GM23248 (cell line): ENCODE data around the gene NHSL2. TPM values are rescaled to one million over a fixed set of nuclear protein-coding genes. Genes with fewer than 3 reads are reported as not detected.

Experiments
- DNase-seq: peaks from one replicate; pipeline ENCODE4 v3.0.0-alpha.2; 2015
- H2AFZ ChIP-seq: fragments of 200-600 bp; sonication (generic); 2 replicates; pipeline ENCODE4 v1.6.1; 2016; ENCODE audit warnings: antibody characterized with exemption
- H3F3A ChIP-seq: fragments of 200-600 bp; sonication (generic); 2 replicates; pipeline ENCODE4 v1.6.1; 2016; ENCODE audit warnings: mild to moderate bottlenecking, antibody characterized with exemption, mixed run types; ENCODE audit not compliant: insufficient read depth
- H3K27ac ChIP-seq: fragments of 200-600 bp; sonication (generic); 2 replicates; pipeline ENCODE4 v1.5.1; 2016; ENCODE audit warnings: mild to moderate bottlenecking
- H3K27me3 ChIP-seq: fragments of 200-600 bp; sonication (generic); replicated peaks from 2 replicates; pipeline ENCODE4 v1.6.1; 2016; ENCODE audit warnings: mild to moderate bottlenecking; ENCODE audit not compliant: insufficient read depth
- H3K36me3 ChIP-seq: fragments of 200-600 bp; sonication (generic); 2 replicates; pipeline ENCODE4 v1.6.1; 2016; ENCODE audit warnings: low read depth, mild to moderate bottlenecking
- H3K4me1 ChIP-seq: fragments of 200-600 bp; sonication (generic); 2 replicates; pipeline ENCODE4 v1.6.1; 2016; ENCODE audit warnings: mild to moderate bottlenecking; ENCODE audit not compliant: insufficient read depth
- H3K4me2 ChIP-seq: fragments of 200-600 bp; sonication (generic); one replicate; pipeline ENCODE4 v1.6.1; 2016; ENCODE audit warnings: mild to moderate bottlenecking; ENCODE audit not compliant: unreplicated experiment
- H3K4me3 ChIP-seq: fragments of 200-600 bp; sonication (generic); 2 replicates; pipeline ENCODE4 v1.5.1; 2016; ENCODE audit warnings: mild to moderate bottlenecking
- H3K79me2 ChIP-seq: fragments of 200-600 bp; sonication (generic); 2 replicates; pipeline ENCODE4 v1.6.1; 2016; ENCODE audit warnings: mild to moderate bottlenecking; ENCODE audit not compliant: insufficient read depth
- H3K9ac ChIP-seq: fragments of 200-600 bp; sonication (generic); 2 replicates; pipeline ENCODE4 v1.6.1; 2016; ENCODE audit warnings: mild to moderate bottlenecking
- H3K9me2 ChIP-seq: fragments of 200-600 bp; sonication (generic); 2 replicates; pipeline ENCODE4 v1.6.1; 2016; ENCODE audit warnings: mixed run types, mild to moderate bottlenecking, moderate library complexity; ENCODE audit not compliant: insufficient read depth
- H3K9me3 ChIP-seq: fragments of 200-600 bp; sonication (generic); one replicate; pipeline ENCODE4 v1.6.1; 2017; ENCODE audit warnings: low read depth
- H4K20me1 ChIP-seq: fragments of 200-600 bp; sonication (generic); 2 replicates; pipeline ENCODE4 v1.6.0; 2016; ENCODE audit not compliant: insufficient read depth
- EZH2 ChIP-seq: fragments of 200-600 bp; sonication (generic); IDR thresholded peaks from 2 replicates; pipeline ENCODE4 v1.6.1; 2018; ENCODE audit warnings: antibody characterized with exemption, mild to moderate bottlenecking; ENCODE audit not compliant: insufficient read depth, poor library complexity, severe bottlenecking
- EZH2phosphoT487 ChIP-seq: fragments of 200-600 bp; sonication (generic); IDR thresholded peaks from 2 replicates; pipeline ENCODE4 v1.6.1; 2018; ENCODE audit warnings: antibody characterized with exemption, moderate library complexity, mild to moderate bottlenecking, low read depth; ENCODE audit not compliant: insufficient read depth
- WGBS, 2 experiments: methylation state at CpG; one replicate each; pipeline ENCODE4 v1.1.6; 2015 to 2017; ENCODE audit warnings: low lambda C conversion rate in 2 of 2, low coverage in 1 of 2; ENCODE audit errors: missing lambda C conversion rate in 2 of 2; 5-methylcytosine and 5-hydroxymethylcytosine counted together
- in situ Hi-C: fragments of 300-500 bp; cut with MboI; formaldehyde crosslinking; loops from 2 replicates; pipeline ENCODE4 v1.15.0; 2020
- polyA plus RNA-seq: library from polyadenylated mRNA; unstranded; fragments of >200 nt; fragmentation: Nextera tagmentation; extraction: Ambion mirVana; gene quantifications from 2 replicates; pipeline ENCODE4 v1.2.1, GENCODE V29; 2016
- small RNA-seq: library from RNA; depleted of rRNA; stranded (forward); fragments of <200 nt; gene quantifications from one replicate; pipeline ENCODE3, GENCODE V24; 2014; ENCODE audit warnings: low read depth, low replicate concordance
- total RNA-seq: library from RNA; depleted of rRNA; stranded (reverse); fragments of >200 nt; shearing (Covaris generic); gene quantifications from 2 replicates; pipeline ENCODE4 v1.2.3, GENCODE V29; 2014; rRNA removed

NHSL2 gene
- total and polyA plus RNA-seq, 2 experiments from 2014 or later = 3.2 to 6.5 TPM

DNA sequence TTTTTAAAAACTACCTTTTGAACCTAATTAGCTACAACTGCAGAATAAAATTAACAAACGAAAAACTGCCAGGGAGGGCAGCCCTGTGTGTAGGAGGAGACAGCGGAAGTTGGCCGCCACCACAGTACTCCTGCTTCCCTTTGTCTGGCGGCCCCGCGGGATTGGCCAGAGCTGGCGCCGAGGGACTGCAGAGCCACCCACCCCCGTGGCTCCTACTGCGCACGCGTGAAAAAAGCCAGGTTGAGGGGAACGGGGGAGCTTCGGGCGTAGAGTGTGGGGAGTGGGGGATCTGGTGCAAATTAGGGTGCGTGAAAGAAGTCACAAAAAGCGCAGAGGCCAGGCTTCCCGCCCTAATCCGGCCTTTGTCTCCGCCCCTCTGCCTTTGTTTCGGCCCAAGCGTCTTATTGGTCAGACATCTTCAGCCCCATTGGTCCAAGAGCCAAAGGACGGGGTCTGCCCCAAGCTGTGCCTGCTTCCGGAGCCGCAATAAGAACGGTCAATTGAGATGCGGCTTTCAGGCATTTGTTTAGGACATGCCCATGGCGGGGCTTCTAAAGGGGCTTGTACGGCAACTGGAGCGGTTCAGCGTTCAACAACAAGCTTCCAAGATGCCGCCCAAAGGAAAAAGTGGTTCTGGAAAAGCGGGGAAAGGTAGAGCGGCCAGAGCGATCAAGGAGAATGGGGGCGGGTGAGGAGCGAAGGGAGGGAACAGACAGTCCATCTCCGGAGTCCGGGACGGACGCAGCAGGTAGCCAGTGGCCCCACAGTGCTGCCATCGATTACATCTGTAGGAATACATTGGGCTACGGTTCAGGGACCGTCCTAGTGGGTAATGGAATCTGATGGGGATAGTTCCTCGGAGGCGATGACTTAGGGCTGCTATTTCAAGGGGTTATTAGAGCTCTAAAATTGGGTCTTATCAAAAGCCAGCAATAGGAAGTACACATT is 270.8 kb downstream of the NHSL2 start, which contains the start of gene PIN4:
TSS of gene PIN4 (plus strand) at position 580 of the 948 bp plus-strand sequence. CDS start at position 609, 29 bp downstream.
- no peak for TF ChIP-seq EZH2phosphoT487
- no peak for TF ChIP-seq EZH2
- WGBS, 2 experiments = 0 to 1% methylated on average over 32 to 34 of the region's 46 CpGs
- no peaks in the 10 kb centered on the region for H3K9me3 ChIP-seq
- peak within 1 kb of the TSS; percentile 92 for H3K9ac ChIP-seq
- H3K79me2 ChIP-seq = peaks cover 30% of the 10 kb centered on the region
- no peaks in the 10 kb centered on the region for H4K20me1 ChIP-seq
- peak; percentile 92 for DNase-seq
- H3K36me3 ChIP-seq = no peaks in the 10 kb centered on the region
- H3K27ac ChIP-seq = peak within 1 kb of the TSS; percentile 83
- H2AFZ ChIP-seq = peak within 1 kb of the TSS; percentile 93
- H3K4me1 ChIP-seq = peaks cover 8% of the 10 kb centered on the region; the same call in 1 of the 2 replicates
- no peaks in the 10 kb centered on the region for H3K27me3 ChIP-seq
- peak within 1 kb of the TSS; percentile 82 for H3K4me2 ChIP-seq
- peak within 1 kb of the TSS; percentile 90 for H3K4me3 ChIP-seq
- H3K9me2 ChIP-seq = no peaks in the 10 kb centered on the region
- H3F3A ChIP-seq = no peaks in the 10 kb centered on the region
- in situ Hi-C loops = no loop called here

DNA sequence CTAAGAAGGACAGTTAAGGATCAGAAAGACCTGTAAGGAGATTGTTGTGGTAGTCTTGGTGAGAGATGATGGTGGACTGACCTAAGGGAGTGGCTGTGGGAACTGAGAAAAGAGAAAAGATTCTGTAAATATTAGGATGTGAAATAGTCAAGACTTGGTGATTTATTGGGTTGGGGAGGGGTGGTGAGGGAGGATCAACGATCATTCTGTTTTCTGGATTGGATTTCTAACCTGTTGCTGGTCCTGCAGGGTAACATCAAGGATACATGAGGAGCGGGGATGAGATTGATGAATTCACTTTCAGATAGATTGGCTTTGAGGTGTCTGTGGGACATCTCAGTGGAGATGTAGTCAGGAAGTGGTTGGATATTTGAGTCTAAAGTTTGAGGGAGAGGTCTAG is 272.3 kb downstream of the NHSL2 start:
- 90 to 100% methylated on average over 2 of the region's 2 CpGs for WGBS, 2 experiments
- Histone ChIP-seq H3K9me3 (no peaks in the 10 kb centered on the region), H3K36me3 (no peaks in the 10 kb centered on the region), H3K9ac (peak overlapping the region; percentile 92; the same call in 1 of the 2 replicates), H3K4me2 (peak overlapping the region; percentile 65), H3F3A (no peaks in the 10 kb centered on the region), H3K27me3 (no peaks in the 10 kb centered on the region), H4K20me1 (no peaks in the 10 kb centered on the region), H3K9me2 (no peaks in the 10 kb centered on the region), H2AFZ (no peak overlapping the region), H3K79me2 (peaks cover 30% of the 10 kb centered on the region), H3K4me1 (peaks cover 8% of the 10 kb centered on the region; the same call in 1 of the 2 replicates), H3K27ac (no peak overlapping the region), H3K4me3 (peak overlapping the region; percentile 90)
- in situ Hi-C loops = no loop called here
- no peak for DNase-seq
- TF ChIP-seq EZH2phosphoT487 (no peak), EZH2 (no peak)

GRCh38 chrX:72201836-72202536 is 291.3 kb downstream of the NHSL2 start:
- WGBS, 2 experiments = 56 to 63% methylated on average over 7 of the region's 7 CpGs
- H2AFZ ChIP-seq = peak overlapping the region; percentile 63; the same call in 1 of the 2 replicates

More at GRCh38 chrX:72201836-72202536, 291.3 kb downstream of the NHSL2 start:
- in situ Hi-C loops = no loop called here
- H3K27me3 ChIP-seq = no peaks in the 10 kb centered on the region
- no peaks in the 10 kb centered on the region for H4K20me1 ChIP-seq
- peak; percentile 84 for DNase-seq
- no peaks in the 10 kb centered on the region for H3K9me3 ChIP-seq
- H3K36me3 ChIP-seq = no peaks in the 10 kb centered on the region; the same call in 1 of the 2 replicates
- no peaks in the 10 kb centered on the region for H3K79me2 ChIP-seq
- H3K9me2 ChIP-seq = no peaks in the 10 kb centered on the region
- peaks cover 13% of the 10 kb centered on the region for H3K4me1 ChIP-seq
- peak overlapping the region; percentile 92 for H3K27ac ChIP-seq
- TF ChIP-seq EZH2phosphoT487 (no peak), EZH2 (no peak)
- peak overlapping the region; percentile 31; the same call in 1 of the 2 replicates for H3K4me3 ChIP-seq
- H3F3A ChIP-seq = peaks cover 13% of the 10 kb centered on the region
- H3K9ac ChIP-seq = peak overlapping the region; percentile 75
- peak overlapping the region; percentile 72 for H3K4me2 ChIP-seq

Small RNA genes lying within 50 kb of the gene (small RNA-seq; reads per million reads assigned to genes)
- gene RNU6-1078P = not detected

Other genes with a start within 250 kb of the NHSL2 start
- not detected in 2 replicates for gene CXorf49, start 192.6 kb upstream of the NHSL2 start, total RNA-seq
- gene CXorf49, start 192.6 kb upstream of the NHSL2 start, polyA plus RNA-seq = not detected in 2 replicates
- not detected in 2 replicates for gene CXorf49B, start 147.5 kb upstream of the NHSL2 start, total RNA-seq
- not detected in 2 replicates for gene CXorf49B, start 147.5 kb upstream of the NHSL2 start, polyA plus RNA-seq
- 1.0 and 1.8 TPM in 2 replicates for gene RTL5, start 221.1 kb downstream of the NHSL2 start, total RNA-seq
- 1.5 and 1.8 TPM in 2 replicates for gene RTL5, start 221.1 kb downstream of the NHSL2 start, polyA plus RNA-seq